HG02571 (cell line): ENCODE measurements around the gene MYO1C.
"Not testable (repeated sequence)": the region's sequence is repeated elsewhere in the genome, so short reads cannot be mapped to it uniquely, and the experiment has no call there.

ENCODE experiments used
- ATAC-seq: cut with Tn5 transposase; IDR thresholded peaks from one replicate; pipeline ENCODE4 v1.9.1; 2021; ENCODE audit warnings: mild to moderate bottlenecking, moderate library complexity; ENCODE audit not compliant: unreplicated experiment

Gene MYO1C

GRCh38 chr17:1469231-1469852 lies 23.1 kb downstream of the MYO1C start:
- no peak for ATAC-seq

GRCh38 chr17:1467898-1468492 lies 24.5 kb downstream of the MYO1C start:
- ATAC-seq: no peak

- no peak for ATAC-seq
Observed at GRCh38 chr17:1467258-1467657, 25.2 kb downstream of the MYO1C start.

GRCh38 chr17:1464186-1464585 lies 28.3 kb downstream of the MYO1C start:
- ATAC-seq: no peak

GRCh38 chr17:1462164-1463112 lies 30.0 kb downstream of the MYO1C start:
- ATAC-seq: no peak

- no peak for ATAC-seq
Observed at GRCh38 chr17:1461198-1461944, 31.1 kb downstream of the MYO1C start.

GRCh38 chr17:1460233-1460632 lies 32.3 kb downstream of the MYO1C start:
- no peak for ATAC-seq

GRCh38 chr17:1455797-1456599 lies 36.5 kb downstream of the MYO1C start, which contains the start of gene CRK:
Gene CRK, minus strand, starts transcription at chr17:1456232. Its CDS starts 115 bp downstream, at chr17:1456117.
- peak; percentile 87 for ATAC-seq

GRCh38 chr17:1455291-1455796 lies 37.1 kb downstream of the MYO1C start:
- ATAC-seq: peak; percentile 24

GRCh38 chr17:1454541-1454940 lies 37.9 kb downstream of the MYO1C start:
- ATAC-seq: no peak

GRCh38 chr17:1453694-1454093 lies 38.8 kb downstream of the MYO1C start:
- ATAC-seq: not testable (repeated sequence)

- ATAC-seq: no peak
Observed at GRCh38 chr17:1452836-1453235, 39.6 kb downstream of the MYO1C start.

GRCh38 chr17:1450261-1450660 lies 42.2 kb downstream of the MYO1C start:
- ATAC-seq: not testable (repeated sequence)

- ATAC-seq: no peak
Observed at GRCh38 chr17:1449412-1449967, 43.0 kb downstream of the MYO1C start.

GRCh38 chr17:1447052-1447451 lies 45.4 kb downstream of the MYO1C start:
- ATAC-seq: no peak

- ATAC-seq: no peak
Observed at GRCh38 chr17:1446201-1446600, 46.3 kb downstream of the MYO1C start.

- not testable (repeated sequence) for ATAC-seq
Observed at GRCh38 chr17:1445695-1446094, 46.8 kb downstream of the MYO1C start.

GRCh38 chr17:1442721-1443120 lies 49.8 kb downstream of the MYO1C start:
- ATAC-seq: not testable (repeated sequence)

- no peak for ATAC-seq
Observed at GRCh38 chr17:1442187-1442586, 50.3 kb downstream of the MYO1C start.

- no peak for ATAC-seq
Observed at GRCh38 chr17:1440921-1441320, 51.6 kb downstream of the MYO1C start.
